Activated T-helper 17 cell treated with anti-CD3 and anti-CD28 coated beads, Interleukin-2, amount 50 U/mL, for 72 hours (primary cell): ENCODE measurements around the gene MAN1C1. TPM values are rescaled to one million over a fixed set of nuclear protein-coding genes. Genes with fewer than 3 reads are reported as not detected.

Experiments
- ATAC-seq: fragments of 150-1000 bp; cut with Tn5 transposase; replicated peaks from 2 replicates; pipeline ENCODE4 v1.10.0; 2021; ENCODE audit warnings: mild to moderate bottlenecking, moderate library complexity
- H3K27ac Mint-ChIP-seq: one replicate; pipeline ENCODE4 v1.8.0; 2022; ENCODE audit warnings: mixed read lengths
- H3K27me3 Mint-ChIP-seq: one replicate; pipeline ENCODE4 v1.8.0; 2022; ENCODE audit warnings: mixed read lengths
- H3K36me3 Mint-ChIP-seq: one replicate; pipeline ENCODE4 v1.8.0; 2022; ENCODE audit warnings: low read depth, mild to moderate bottlenecking, mixed read lengths
- H3K4me1 Mint-ChIP-seq: one replicate; pipeline ENCODE4 v1.8.0; 2022; ENCODE audit warnings: mixed read lengths
- H3K4me3 Mint-ChIP-seq: one replicate; pipeline ENCODE4 v1.8.0; 2022; ENCODE audit warnings: mild to moderate bottlenecking, mixed read lengths
- H3K9me3 Mint-ChIP-seq: one replicate; pipeline ENCODE4 v1.8.0; 2022; ENCODE audit warnings: mixed read lengths
- total RNA-seq, 2 donors: library from RNA; stranded (reverse); gene quantifications; one replicate each; pipeline ENCODE4 v1.2.3, GENCODE V29; 2022

Gene MAN1C1
- total RNA-seq, 2 donors from 2014 or later: 6.2 to 7.7 TPM

- H3K36me3 Mint-ChIP-seq: peaks cover 6% of the 10 kb centered on the region
- H3K27me3 Mint-ChIP-seq: no peaks in the 10 kb centered on the region
- peaks cover 15% of the 10 kb centered on the region for H3K4me1 Mint-ChIP-seq
- no peak for ATAC-seq
- peak overlapping the region; percentile 1 for H3K4me3 Mint-ChIP-seq
- no peaks in the 10 kb centered on the region for H3K9me3 Mint-ChIP-seq
- no peak overlapping the region for H3K27ac Mint-ChIP-seq
Measured at GRCh38 chr1:25804964-25805862, 188.6 kb downstream of the MAN1C1 start.

- peaks cover 15% of the 10 kb centered on the region for H3K4me1 Mint-ChIP-seq
- peaks cover 6% of the 10 kb centered on the region for H3K36me3 Mint-ChIP-seq
Measured at GRCh38 chr1:25805863-25806225, 189.3 kb downstream of the MAN1C1 start.

GRCh38 chr1:25806418-25806817, 189.8 kb downstream of the MAN1C1 start:
- H3K27ac Mint-ChIP-seq: peak overlapping the region; percentile 16
- H3K4me3 Mint-ChIP-seq: no peak overlapping the region
- H3K27me3 Mint-ChIP-seq: no peaks in the 10 kb centered on the region
- H3K4me1 Mint-ChIP-seq: peaks cover 15% of the 10 kb centered on the region
- no peak for ATAC-seq
- no peaks in the 10 kb centered on the region for H3K9me3 Mint-ChIP-seq
- peaks cover 6% of the 10 kb centered on the region for H3K36me3 Mint-ChIP-seq

More at GRCh38 chr1:25805863-25806225, 189.3 kb downstream of the MAN1C1 start:
- H3K27me3 Mint-ChIP-seq: no peaks in the 10 kb centered on the region
- peak overlapping the region; percentile 16 for H3K27ac Mint-ChIP-seq
- ATAC-seq: no peak
- H3K9me3 Mint-ChIP-seq: no peaks in the 10 kb centered on the region
- no peak overlapping the region for H3K4me3 Mint-ChIP-seq

DNA sequence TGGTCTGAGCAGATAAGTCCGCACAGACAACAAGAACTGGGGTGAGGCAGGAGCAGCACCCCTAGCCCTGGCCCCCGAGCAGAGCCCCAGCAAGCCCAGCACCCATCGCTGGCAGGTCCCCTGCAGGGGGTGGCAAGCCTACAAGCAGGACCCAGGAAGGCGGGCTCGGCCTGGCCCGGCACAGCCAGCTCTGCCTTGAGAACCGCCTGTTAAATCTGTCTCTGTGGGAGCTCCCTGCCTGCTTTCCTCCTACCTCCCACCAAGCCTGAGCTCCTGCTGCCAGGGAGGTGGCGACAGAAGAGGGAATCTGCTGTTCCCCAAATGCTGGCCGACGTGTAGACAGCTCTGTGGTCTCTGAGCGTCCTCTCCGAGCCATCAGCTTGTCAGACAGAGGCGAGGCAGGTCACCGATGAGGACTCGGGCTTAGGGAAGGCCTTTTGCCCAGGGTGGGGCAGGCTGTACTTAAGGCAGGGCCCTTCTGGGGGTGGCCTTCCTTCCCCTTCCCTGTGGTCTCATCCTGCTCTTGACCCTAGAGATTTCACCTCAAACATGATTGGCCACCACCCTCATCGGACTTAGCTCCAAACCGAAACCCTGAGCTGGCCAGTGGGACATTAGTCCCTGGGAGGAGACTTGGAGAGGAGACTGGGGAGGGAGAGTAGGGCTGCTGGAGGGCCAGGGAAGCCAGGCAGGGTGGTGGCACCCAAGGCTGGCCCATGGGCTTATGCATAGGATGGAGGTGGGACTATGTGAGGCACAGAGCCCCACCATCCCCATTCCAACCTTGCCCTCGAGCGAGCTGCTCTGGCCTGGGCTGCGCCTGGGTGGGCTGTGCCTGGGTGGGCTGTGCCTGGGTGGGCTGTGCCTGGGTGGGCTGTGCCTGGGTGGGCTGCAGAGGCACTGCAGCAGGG, 191.1 kb downstream of the MAN1C1 start:
- Mint-ChIP-seq H3K27ac (no peak overlapping the region), H3K9me3 (no peaks in the 10 kb centered on the region), H3K27me3 (no peaks in the 10 kb centered on the region), H3K4me1 (peaks cover 8% of the 10 kb centered on the region), H3K4me3 (no peak overlapping the region), H3K36me3 (peaks cover 6% of the 10 kb centered on the region)
- ATAC-seq: no peak

DNA sequence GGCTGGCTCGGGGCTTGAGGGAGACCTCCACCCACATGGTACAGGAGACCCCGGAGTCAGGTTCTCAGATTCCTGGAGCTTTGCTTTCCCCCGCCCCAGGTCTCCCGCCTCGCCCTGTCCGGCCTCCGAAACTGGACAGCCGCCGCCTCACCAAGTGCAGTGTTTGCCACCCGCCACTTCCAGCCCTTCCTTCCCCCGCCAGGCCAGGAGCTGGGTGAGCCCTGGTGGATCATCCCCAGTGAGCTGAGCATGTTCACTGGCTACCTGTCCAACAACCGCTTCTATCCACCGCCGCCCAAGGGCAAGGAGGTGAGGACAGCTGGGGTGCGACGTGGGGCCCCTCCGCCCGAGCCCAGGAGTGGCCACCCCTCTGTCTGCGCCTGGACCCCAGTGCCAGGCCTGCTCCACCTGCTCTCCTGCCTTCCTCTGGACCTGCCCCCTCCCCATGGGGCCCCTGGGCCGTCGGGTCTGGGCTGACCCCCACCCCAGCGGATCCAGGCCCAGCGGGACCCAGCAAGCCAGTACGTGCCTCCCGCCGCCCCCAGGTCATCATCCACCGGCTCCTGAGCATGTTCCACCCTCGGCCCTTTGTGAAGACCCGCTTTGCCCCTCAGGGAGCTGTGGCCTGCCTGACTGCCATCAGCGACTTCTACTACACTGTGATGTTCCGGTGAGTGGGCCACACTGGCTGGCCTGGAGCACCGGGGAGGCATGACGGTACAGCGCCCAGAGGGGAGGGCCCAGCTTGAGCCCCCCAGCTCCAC, 192.1 kb downstream of the MAN1C1 start:
- no peaks in the 10 kb centered on the region for H3K27me3 Mint-ChIP-seq
- H3K36me3 Mint-ChIP-seq: peaks cover 6% of the 10 kb centered on the region
- no peaks in the 10 kb centered on the region for H3K9me3 Mint-ChIP-seq
- no peak for ATAC-seq
- no peak overlapping the region for H3K4me3 Mint-ChIP-seq
- H3K27ac Mint-ChIP-seq: no peak overlapping the region
- H3K4me1 Mint-ChIP-seq: peaks cover 4% of the 10 kb centered on the region

- H3K9me3 Mint-ChIP-seq: no peaks in the 10 kb centered on the region
- H3K27me3 Mint-ChIP-seq: no peaks in the 10 kb centered on the region
- no peak for ATAC-seq
- peaks cover 6% of the 10 kb centered on the region for H3K36me3 Mint-ChIP-seq
- H3K27ac Mint-ChIP-seq: no peak overlapping the region
- no peak overlapping the region for H3K4me3 Mint-ChIP-seq
- H3K4me1 Mint-ChIP-seq: no peaks in the 10 kb centered on the region
Measured at GRCh38 chr1:25809283-25809926, 192.8 kb downstream of the MAN1C1 start.

DNA sequence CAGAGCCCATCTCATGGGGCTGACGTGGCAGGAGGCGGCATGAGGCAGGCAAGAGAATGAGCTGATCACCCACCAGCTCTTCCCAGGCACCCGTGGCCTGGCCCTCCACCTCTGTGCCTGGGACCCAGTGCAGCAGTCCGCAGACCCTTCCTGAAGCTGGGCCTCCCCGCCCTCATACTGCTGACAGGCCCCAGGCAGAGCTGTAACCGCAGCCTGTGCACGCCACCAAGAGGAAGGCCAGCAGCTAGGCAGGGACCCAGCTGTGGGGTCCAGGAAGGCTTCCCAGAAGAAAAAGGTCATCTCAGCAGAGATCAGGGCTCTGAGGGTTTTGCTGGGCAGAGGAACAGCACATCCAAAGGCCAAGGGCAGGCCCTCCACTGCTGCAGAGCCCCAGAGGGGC, 193.3 kb downstream of the MAN1C1 start:
- H3K27ac Mint-ChIP-seq: no peak overlapping the region
- peaks cover 6% of the 10 kb centered on the region for H3K36me3 Mint-ChIP-seq
- no peaks in the 10 kb centered on the region for H3K9me3 Mint-ChIP-seq
- no peak overlapping the region for H3K4me3 Mint-ChIP-seq
- no peak for ATAC-seq
- H3K4me1 Mint-ChIP-seq: no peaks in the 10 kb centered on the region
- no peaks in the 10 kb centered on the region for H3K27me3 Mint-ChIP-seq

DNA sequence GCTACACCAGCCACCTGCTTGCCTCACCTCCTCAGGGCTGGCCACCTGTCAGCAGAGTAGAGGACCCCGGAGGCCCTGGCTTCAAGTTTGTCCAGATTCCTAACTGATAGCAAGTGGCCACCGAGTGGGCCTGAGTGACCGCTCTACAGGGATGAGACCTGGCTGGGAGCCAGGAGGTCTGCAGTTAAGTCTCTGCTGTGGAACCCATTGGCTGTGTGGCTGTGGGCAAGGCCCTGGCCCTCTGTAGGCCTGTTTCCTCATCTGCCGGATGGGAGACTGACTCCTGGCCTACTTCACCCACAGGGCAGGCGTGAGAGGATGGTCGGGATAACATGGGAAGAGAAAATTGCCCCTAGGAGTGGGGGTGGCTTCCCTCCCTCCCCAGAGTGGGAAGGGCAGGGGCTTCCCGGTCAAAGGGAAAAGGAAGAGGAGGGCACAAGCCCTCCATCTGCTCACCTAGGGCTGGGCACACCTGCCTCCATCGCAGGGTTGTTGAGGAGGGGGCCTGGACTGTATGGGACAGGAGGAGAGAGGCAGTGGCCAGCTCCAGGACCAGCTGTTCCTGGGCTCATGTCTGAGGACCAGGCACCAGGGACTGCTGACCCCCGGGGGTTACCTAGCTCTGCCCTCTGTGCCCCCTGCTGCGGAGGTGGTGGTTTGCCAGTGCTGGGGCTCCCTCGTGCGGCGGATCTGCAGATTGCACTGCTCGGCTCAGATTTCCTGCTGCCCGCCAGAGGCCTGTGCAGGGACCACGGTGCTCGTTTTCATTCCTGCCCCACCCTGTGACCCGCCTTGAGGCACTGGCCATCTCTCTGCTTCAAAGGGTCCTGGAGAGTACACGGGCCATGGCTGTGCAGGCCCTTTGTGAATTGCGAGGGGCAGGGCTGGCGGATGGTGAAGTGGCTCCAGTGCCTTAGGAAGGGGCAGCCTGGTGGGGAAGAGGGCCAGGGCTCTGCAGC, 194.0 kb downstream of the MAN1C1 start:
- ATAC-seq: peak; percentile 83
- Mint-ChIP-seq H3K36me3 (peaks cover 6% of the 10 kb centered on the region), H3K9me3 (no peaks in the 10 kb centered on the region), H3K4me1 (no peaks in the 10 kb centered on the region), H3K27ac (no peak overlapping the region), H3K27me3 (no peaks in the 10 kb centered on the region), H3K4me3 (no peak overlapping the region)

DNA sequence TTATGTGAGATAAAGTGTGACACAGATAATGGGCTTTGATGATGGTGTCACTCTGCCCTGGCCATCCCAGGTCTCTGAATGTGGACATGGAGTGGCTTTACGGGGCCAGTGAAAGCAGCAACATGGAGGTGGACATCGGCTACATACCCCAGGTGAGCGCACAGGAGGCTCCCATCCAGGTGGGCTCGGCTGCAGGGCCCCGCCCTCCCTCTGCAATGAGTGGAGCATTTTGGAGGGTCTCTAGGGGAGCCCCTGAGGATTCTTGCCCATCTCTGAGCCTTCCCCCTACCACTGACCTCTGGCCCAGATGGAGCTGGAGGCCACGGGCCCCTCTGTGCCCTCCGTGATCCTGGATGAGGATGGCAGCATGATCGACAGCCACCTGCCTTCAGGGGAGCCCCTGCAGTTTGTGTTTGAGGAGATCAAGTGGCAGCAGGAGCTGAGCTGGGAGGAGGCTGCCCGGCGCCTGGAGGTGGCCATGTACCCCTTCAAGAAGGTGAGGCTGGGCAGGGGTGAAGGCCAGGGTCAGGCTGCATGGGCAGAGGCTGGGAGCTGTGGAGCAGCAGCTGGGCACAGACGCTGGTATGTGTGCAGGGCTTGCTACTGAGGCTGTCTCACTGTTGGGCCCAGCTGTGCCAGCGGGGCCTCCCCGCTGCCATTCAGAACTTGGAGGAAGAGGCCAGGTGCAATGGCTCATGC, 194.9 kb downstream of the MAN1C1 start:
- H3K4me1 Mint-ChIP-seq: no peaks in the 10 kb centered on the region
- H3K4me3 Mint-ChIP-seq: no peak overlapping the region
- no peaks in the 10 kb centered on the region for H3K9me3 Mint-ChIP-seq
- no peak overlapping the region for H3K27ac Mint-ChIP-seq
- peaks cover 6% of the 10 kb centered on the region for H3K36me3 Mint-ChIP-seq
- H3K27me3 Mint-ChIP-seq: no peaks in the 10 kb centered on the region
- ATAC-seq: no peak

GRCh38 chr1:25813071-25813733, 196.6 kb downstream of the MAN1C1 start:
- no peak overlapping the region for H3K27ac Mint-ChIP-seq
- no peak overlapping the region for H3K4me3 Mint-ChIP-seq
- peaks cover 2% of the 10 kb centered on the region for H3K4me1 Mint-ChIP-seq
- no peaks in the 10 kb centered on the region for H3K9me3 Mint-ChIP-seq
- H3K36me3 Mint-ChIP-seq: peaks cover 6% of the 10 kb centered on the region
- ATAC-seq: no peak
- H3K27me3 Mint-ChIP-seq: no peaks in the 10 kb centered on the region

GRCh38 chr1:25813734-25814471, 197.3 kb downstream of the MAN1C1 start:
- no peaks in the 10 kb centered on the region for H3K9me3 Mint-ChIP-seq
- no peaks in the 10 kb centered on the region for H3K27me3 Mint-ChIP-seq
- ATAC-seq: peak; percentile 40
- H3K4me3 Mint-ChIP-seq: no peak overlapping the region
- peaks cover 6% of the 10 kb centered on the region for H3K36me3 Mint-ChIP-seq
- no peak overlapping the region for H3K27ac Mint-ChIP-seq
- peaks cover 6% of the 10 kb centered on the region for H3K4me1 Mint-ChIP-seq
